Measurements from ENCODE around the gene TMEM178B. TPM values are rescaled to one million over a fixed set of nuclear protein-coding genes. Genes with fewer than 3 reads are reported as not detected.

The TMEM178B gene
- total RNA-seq, 1 experiment from 2014 or later, result 0.39 TPM

GRCh38 chr7:141263983-141264382 is 190.1 kb downstream of the TMEM178B start:
- intact Hi-C loops (cut with micrococcal nuclease; ENCODE audit: unreplicated experiment) (no loop called here), in situ Hi-C loops (cut with HindIII; ENCODE audit: low pct_unique_long_range_greater_than_20kb, low sequenced_read_pairs) (no loop called here)
- BruUV-seq (replicated peaks), result no TSS peak
- TF ChIP-seq POLR2AphosphoS5 (IDR thresholded peaks at IDR 0.05; ENCODE audit: low read depth, low read length), result no peak
- no peak for ATAC-seq
- H3K4me1 ChIP-seq (ENCODE audit: control insufficient read depth, insufficient read depth, low read length), result no peaks in the 10 kb centered on the region
- no peaks in the 10 kb centered on the region for H3K9me3 ChIP-seq (ENCODE audit: control insufficient read depth, insufficient read depth, low read depth, low read length)
- H3K4me3 ChIP-seq (ENCODE audit: low read depth in 2 of 2, low read length in 2 of 2), result no peak overlapping the region
- no peak for DNase-seq (ENCODE audit: low read depth, low spot score)
- H3K27ac ChIP-seq (ENCODE audit: low read length), result no peak overlapping the region
- POLR2A ChIA-PET, result no interaction called here
- H3K36me3 ChIP-seq (ENCODE audit: control insufficient read depth, insufficient read depth, low read length), result no peaks in the 10 kb centered on the region
- no peaks in the 10 kb centered on the region; the same call in 1 of the 2 replicates for H3K27me3 ChIP-seq (ENCODE audit: control insufficient read depth, insufficient read depth, low read length)
- CTCF ChIA-PET, result no interaction called here

- in situ Hi-C loops (cut with HindIII; ENCODE audit: low pct_unique_long_range_greater_than_20kb, low sequenced_read_pairs), result no loop called here
- H3K27ac ChIP-seq (ENCODE audit: low read length), result no peak overlapping the region
- no peaks in the 10 kb centered on the region for H3K36me3 ChIP-seq (ENCODE audit: control insufficient read depth, insufficient read depth, low read length)
- POLR2A ChIA-PET, result no interaction called here
- no peak overlapping the region for H3K4me3 ChIP-seq (ENCODE audit: low read depth in 2 of 2, low read length in 2 of 2)
- no TSS peak for BruUV-seq (replicated peaks)
- H3K4me1 ChIP-seq (ENCODE audit: control insufficient read depth, insufficient read depth, low read length), result no peaks in the 10 kb centered on the region
- DNase-seq (ENCODE audit: low read depth, low spot score) (no peak), ATAC-seq (no peak)
- no peaks in the 10 kb centered on the region; the same call in 1 of the 2 replicates for H3K27me3 ChIP-seq (ENCODE audit: control insufficient read depth, insufficient read depth, low read length)
- TF ChIP-seq TCF7L2 (IDR thresholded peaks at IDR 0.05; ENCODE audit: low read depth, low read length), result no peak
- TF ChIP-seq POLR2AphosphoS5 (IDR thresholded peaks at IDR 0.05; ENCODE audit: low read depth, low read length), result no peak
- no peak for TF ChIP-seq REST (IDR thresholded peaks at IDR 0.05; ENCODE audit: insufficient read depth in 1 of 2, low read depth in 2 of 2, low read length in 1 of 2)
- TF ChIP-seq SIN3A (IDR thresholded peaks at IDR 0.05; ENCODE audit: borderline replicate concordance, insufficient read depth, low read depth, low read length), result no peak
- no peak for TF ChIP-seq CTCF (IDR thresholded peaks at IDR 0.05)
- intact Hi-C loops (cut with micrococcal nuclease; ENCODE audit: unreplicated experiment), result no loop called here
- H3K9me3 ChIP-seq (ENCODE audit: control insufficient read depth, insufficient read depth, low read depth, low read length), result no peaks in the 10 kb centered on the region
- CTCF ChIA-PET, result no interaction called here
Observed at GRCh38 chr7:141264511-141264910, 190.6 kb downstream of the TMEM178B start.

GRCh38 chr7:141265668-141266067 is 191.8 kb downstream of the TMEM178B start:
- CTCF ChIA-PET, result no interaction called here
- in situ Hi-C loops (cut with HindIII; ENCODE audit: low pct_unique_long_range_greater_than_20kb, low sequenced_read_pairs), result no loop called here
- intact Hi-C loops (cut with micrococcal nuclease; ENCODE audit: unreplicated experiment), result no loop called here

More at GRCh38 chr7:141265668-141266067, 191.8 kb downstream of the TMEM178B start:
- BruUV-seq (replicated peaks), result no TSS peak
- no peak for DNase-seq (ENCODE audit: low read depth, low spot score)
- no peaks in the 10 kb centered on the region for H3K36me3 ChIP-seq (ENCODE audit: control insufficient read depth, insufficient read depth, low read length)
- H3K27ac ChIP-seq (ENCODE audit: low read length), result no peak overlapping the region
- H3K4me1 ChIP-seq (ENCODE audit: control insufficient read depth, insufficient read depth, low read length), result no peaks in the 10 kb centered on the region
- no peak overlapping the region for H3K4me3 ChIP-seq (ENCODE audit: low read depth in 2 of 2, low read length in 2 of 2)
- POLR2A ChIA-PET, result no interaction called here
- H3K27me3 ChIP-seq (ENCODE audit: control insufficient read depth, insufficient read depth, low read length), result no peaks in the 10 kb centered on the region; the same call in none of the 2 replicates
- H3K9me3 ChIP-seq (ENCODE audit: control insufficient read depth, insufficient read depth, low read depth, low read length), result no peaks in the 10 kb centered on the region
- ATAC-seq, result no peak
- TF ChIP-seq TCF7L2 (IDR thresholded peaks at IDR 0.05; ENCODE audit: low read depth, low read length) (no peak), REST (IDR thresholded peaks at IDR 0.05; ENCODE audit: insufficient read depth in 1 of 2, low read depth in 2 of 2, low read length in 1 of 2) (no peak), CTCF (IDR thresholded peaks at IDR 0.05) (no peak), POLR2AphosphoS5 (IDR thresholded peaks at IDR 0.05; ENCODE audit: low read depth, low read length) (no peak), SIN3A (IDR thresholded peaks at IDR 0.05; ENCODE audit: borderline replicate concordance, insufficient read depth, low read depth, low read length) (no peak)

Measured in Panc1 (cell line).